ENCODE measurements around the gene LRWD1. TPM values are rescaled to one million over a fixed set of nuclear protein-coding genes. Genes with fewer than 3 reads are reported as not detected.

Gene LRWD1
- total RNA-seq, 4 donors from 2014 or later: 9.8 to 19.2 (median 16.4) TPM

Other genes with a start within 250 kb of the LRWD1 start
- 1 to 10 TPM; 5.1 to 6.5 (median 5.6) TPM for gene SH2B2, start 178.1 kb upstream of the LRWD1 start, total RNA-seq
- gene SPDYE6, start 108.5 kb upstream of the LRWD1 start, total RNA-seq: not detected
- 10 to 100 TPM; 21.5 to 54.7 (median 23.3) TPM for gene PRKRIP1, start 68.6 kb upstream of the LRWD1 start, total RNA-seq
- gene ORAI2, start 31.4 kb upstream of the LRWD1 start, total RNA-seq: 1 to 10 TPM; 4.3 to 7.0 (median 5.0) TPM
- 10 to 100 TPM; 17.9 to 41.1 (median 26.7) TPM for gene ALKBH4, start 121 bp upstream of the LRWD1 start, total RNA-seq
- gene POLR2J, start 13.9 kb downstream of the LRWD1 start, total RNA-seq: 10 to 100 TPM in 3 of 4 donors, 1 to 10 TPM in 1; 9.5 to 29.0 (median 19.3) TPM
- gene RASA4B, start 52.8 kb downstream of the LRWD1 start, total RNA-seq: 10 to 100 TPM; 26.5 to 30.7 (median 28.4) TPM
- 10 to 100 TPM in 2 of 4 donors, 1 to 10 TPM in 2; 7.8 to 24.4 (median 11.5) TPM for gene UPK3BL2, start 78.7 kb downstream of the LRWD1 start, total RNA-seq
- under 1 TPM in 1 of 4 donors, not detected in 3; 0.64 TPM for gene SPDYE2, start 86.2 kb downstream of the LRWD1 start, total RNA-seq
- gene POLR2J3, start 107.6 kb downstream of the LRWD1 start, total RNA-seq: 10 to 100 TPM; 11.3 to 28.5 (median 27.3) TPM
- gene RASA4, start 151.8 kb downstream of the LRWD1 start, total RNA-seq: 10 to 100 TPM; 16.4 to 33.9 (median 23.6) TPM
- 10 to 100 TPM; 24.2 to 57.0 (median 48.1) TPM for gene UPK3BL1, start 177.8 kb downstream of the LRWD1 start, total RNA-seq
- gene SPDYE2B, start 185.3 kb downstream of the LRWD1 start, total RNA-seq: not detected
- gene POLR2J2, start 206.7 kb downstream of the LRWD1 start, total RNA-seq: 1 to 10 TPM; 1.0 to 5.1 (median 3.1) TPM